Measurements from ENCODE around the gene ZBTB7C.

ZBTB7C gene

GRCh38 chr18:48036226-48036625, 373.0 kb downstream of the ZBTB7C start:
- no peak for DNase-seq (ENCODE audit: low read depth)
- no peak for TF ChIP-seq CTCF (IDR thresholded peaks at IDR 0.05; ENCODE audit: control insufficient read depth, extremely low read depth, insufficient read depth)

GRCh38 chr18:48035556-48035860, 373.7 kb downstream of the ZBTB7C start:
- DNase-seq (ENCODE audit: low read depth): no peak
- TF ChIP-seq CTCF (IDR thresholded peaks at IDR 0.05; ENCODE audit: control insufficient read depth, extremely low read depth, insufficient read depth): no peak
- no peak overlapping the region for H3K4me3 ChIP-seq (ENCODE audit: low read depth, low read length)

More at GRCh38 chr18:48036226-48036625, 373.0 kb downstream of the ZBTB7C start:
- H3K4me3 ChIP-seq (ENCODE audit: low read depth, low read length): no peak overlapping the region

- no peak for TF ChIP-seq CTCF (IDR thresholded peaks at IDR 0.05; ENCODE audit: control insufficient read depth, extremely low read depth, insufficient read depth)
- H3K4me3 ChIP-seq (ENCODE audit: low read depth, low read length): no peak overlapping the region
- no peak for DNase-seq (ENCODE audit: low read depth)
Measured at GRCh38 chr18:48034651-48035555, 374.3 kb downstream of the ZBTB7C start.

- no peak for TF ChIP-seq CTCF (IDR thresholded peaks at IDR 0.05; ENCODE audit: control insufficient read depth, extremely low read depth, insufficient read depth)
- DNase-seq (ENCODE audit: low read depth): no peak
- H3K4me3 ChIP-seq (ENCODE audit: low read depth, low read length): no peak overlapping the region
Measured at GRCh38 chr18:48033790-48034650, 375.2 kb downstream of the ZBTB7C start.

GRCh38 chr18:48032876-48033789, 376.1 kb downstream of the ZBTB7C start:
- DNase-seq (ENCODE audit: low read depth): no peak
- no peak overlapping the region for H3K4me3 ChIP-seq (ENCODE audit: low read depth, low read length)
- no peak for TF ChIP-seq CTCF (IDR thresholded peaks at IDR 0.05; ENCODE audit: control insufficient read depth, extremely low read depth, insufficient read depth)

- no peak for TF ChIP-seq CTCF (IDR thresholded peaks at IDR 0.05; ENCODE audit: control insufficient read depth, extremely low read depth, insufficient read depth)
- H3K4me3 ChIP-seq (ENCODE audit: low read depth, low read length): no peak overlapping the region
- DNase-seq (ENCODE audit: low read depth): no peak
Measured at GRCh38 chr18:48031641-48032040, 377.5 kb downstream of the ZBTB7C start.

All from LNCaP clone FGC (cell line).